NCI-H187 (cell line): ENCODE measurements around the gene PRKN.

Experiments used
- DNase-seq, 2 experiments: peaks; one replicate each; lab custom pipeline; 2025; lab: John Stamatoyannopoulos, UW

The PRKN gene

GRCh38 chr6:162306616-162307015, 420.9 kb downstream of the PRKN start:
- no peak for DNase-seq

- no peak for DNase-seq
These were observed 426.4 kb downstream of the PRKN start for GRCh38 chr6:162301128-162301527.

GRCh38 chr6:162294029-162294428, 433.5 kb downstream of the PRKN start:
- DNase-seq: no peak

- no peak for DNase-seq
These were observed 434.7 kb downstream of the PRKN start for GRCh38 chr6:162292915-162293314.

- no peak for DNase-seq
These were observed 436.6 kb downstream of the PRKN start for GRCh38 chr6:162290846-162291465.

- DNase-seq: no peak
These were observed 437.6 kb downstream of the PRKN start for GRCh38 chr6:162289972-162290371.

- DNase-seq: no peak
These were observed 453.6 kb downstream of the PRKN start for GRCh38 chr6:162273986-162274385.

GRCh38 chr6:162271922-162272321, 455.6 kb downstream of the PRKN start:
- no peak for DNase-seq

- no peak for DNase-seq
These were observed 456.6 kb downstream of the PRKN start for GRCh38 chr6:162270966-162271365.

- no peak for DNase-seq
These were observed 459.9 kb downstream of the PRKN start for GRCh38 chr6:162267641-162268040.

- no peak for DNase-seq
These were observed 460.4 kb downstream of the PRKN start for GRCh38 chr6:162267126-162267525.

GRCh38 chr6:162264581-162264980, 463.0 kb downstream of the PRKN start:
- no peak for DNase-seq

- DNase-seq: no peak
These were observed 464.9 kb downstream of the PRKN start for GRCh38 chr6:162262466-162263196.

- DNase-seq: no peak
These were observed 466.0 kb downstream of the PRKN start for GRCh38 chr6:162261598-162261997.

GRCh38 chr6:162260027-162260426, 467.5 kb downstream of the PRKN start:
- DNase-seq: no peak

- no peak for DNase-seq
These were observed 468.9 kb downstream of the PRKN start for GRCh38 chr6:162258647-162259046.

- DNase-seq: no peak
These were observed 471.2 kb downstream of the PRKN start for GRCh38 chr6:162256361-162256760.

GRCh38 chr6:162251257-162251656, 476.3 kb downstream of the PRKN start:
- no peak for DNase-seq

- DNase-seq: no peak
These were observed 477.5 kb downstream of the PRKN start for GRCh38 chr6:162249907-162250642.

- DNase-seq: no peak
These were observed 481.6 kb downstream of the PRKN start for GRCh38 chr6:162245830-162246420.

- no peak for DNase-seq
These were observed 483.5 kb downstream of the PRKN start for GRCh38 chr6:162244031-162244430.

GRCh38 chr6:162242915-162243314, 484.7 kb downstream of the PRKN start:
- no peak for DNase-seq

- DNase-seq: no peak
These were observed 488.2 kb downstream of the PRKN start for GRCh38 chr6:162239330-162239729.
